Muscle of back (tissue), 11 donors: Measurements from ENCODE around the gene TMC8. TPM values are rescaled to one million over a fixed set of nuclear protein-coding genes. Genes with fewer than 3 reads are reported as not detected.
"Not testable (repeated sequence)": the region's sequence is repeated elsewhere in the genome, so short reads cannot be mapped to it uniquely, and the experiment has no call there.

ENCODE experiments used
- DNase-seq, 3 donors: peaks; one replicate each; pipeline versions ENCODE4 v3.0.0 to v3.0.0-alpha.2; 2013
- polyA plus RNA-seq, 10 donors: library from polyadenylated mRNA; unstranded; fragments of 120-200 nt; gene quantifications; one replicate each; pipeline ENCODE4 v1.2.1, GENCODE V29; 2013; ENCODE audit not compliant: insufficient read length in 10 of 10

The TMC8 gene
- polyA plus RNA-seq, 10 donors: 1.9 to 14.0 (median 3.0) TPM

DNA sequence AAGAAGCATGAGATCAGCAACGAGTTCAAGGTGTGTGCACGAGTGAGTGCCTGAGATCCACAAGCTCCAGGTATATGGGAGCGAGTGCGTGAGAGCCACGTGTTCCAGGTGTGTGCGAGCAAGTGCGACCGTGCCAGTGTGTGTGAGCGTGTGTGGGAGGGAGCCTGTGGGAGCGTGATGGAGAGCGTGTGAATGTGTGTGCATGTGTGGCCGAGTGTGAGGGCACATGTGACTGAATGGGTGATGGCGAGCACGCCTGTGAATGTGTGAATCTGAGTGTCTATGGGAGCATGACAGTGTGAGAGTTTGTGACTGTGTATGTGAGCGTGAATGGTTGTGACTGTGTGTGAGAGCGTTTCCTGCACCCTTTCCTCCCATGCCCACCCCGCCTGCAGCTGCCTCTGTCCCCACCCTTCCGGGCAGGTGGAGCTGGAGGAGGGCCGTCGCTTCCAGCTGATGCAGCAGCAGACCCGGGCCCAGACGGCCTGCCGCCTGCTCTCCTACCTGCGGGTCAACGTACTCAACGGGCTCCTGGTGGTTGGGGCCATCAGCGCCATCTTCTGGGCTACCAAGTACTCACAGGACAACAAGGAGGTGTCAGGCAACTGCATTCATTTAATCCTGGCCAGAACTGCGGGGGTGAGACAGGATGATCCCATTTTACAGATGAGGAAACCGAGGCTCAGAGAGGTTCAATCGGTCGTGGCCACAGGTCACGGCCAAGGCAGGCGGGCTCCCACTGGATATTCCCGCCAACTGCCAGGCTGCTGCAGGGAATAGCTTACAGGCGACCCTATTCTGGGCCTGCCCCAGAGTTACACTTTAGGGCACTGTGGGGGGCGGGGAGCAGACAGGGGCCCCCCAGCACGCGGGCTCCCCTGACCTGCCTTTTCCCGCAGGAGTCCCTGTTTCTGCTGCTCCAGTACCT, 3.7 kb downstream of the TMC8 start:
- DNase-seq: peak in 1 of 3 donors; percentile 48

DNA sequence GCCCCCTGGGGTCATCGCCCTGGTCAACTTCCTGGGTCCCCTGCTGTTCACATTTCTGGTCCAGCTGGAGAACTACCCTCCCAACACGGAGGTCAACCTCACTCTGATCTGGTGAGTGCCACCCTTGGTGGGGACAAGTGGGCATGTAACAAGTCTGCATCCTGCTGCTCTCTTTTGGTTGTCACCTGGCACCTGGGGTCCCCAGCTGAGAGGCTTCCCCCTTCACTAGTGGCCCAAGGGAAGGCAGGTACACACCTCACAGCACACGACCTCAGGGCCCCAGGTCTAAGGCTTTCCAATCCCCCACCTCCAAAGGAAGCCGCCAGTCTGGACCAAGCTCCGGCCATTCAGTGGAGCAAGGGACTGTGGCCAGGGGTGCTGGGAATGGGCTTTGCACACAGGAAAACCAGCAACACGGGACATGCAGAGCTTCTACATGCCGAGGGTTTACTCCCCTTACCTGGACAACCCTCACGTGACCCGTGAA, 4.4 kb downstream of the TMC8 start:
- DNase-seq: no peak

DNA sequence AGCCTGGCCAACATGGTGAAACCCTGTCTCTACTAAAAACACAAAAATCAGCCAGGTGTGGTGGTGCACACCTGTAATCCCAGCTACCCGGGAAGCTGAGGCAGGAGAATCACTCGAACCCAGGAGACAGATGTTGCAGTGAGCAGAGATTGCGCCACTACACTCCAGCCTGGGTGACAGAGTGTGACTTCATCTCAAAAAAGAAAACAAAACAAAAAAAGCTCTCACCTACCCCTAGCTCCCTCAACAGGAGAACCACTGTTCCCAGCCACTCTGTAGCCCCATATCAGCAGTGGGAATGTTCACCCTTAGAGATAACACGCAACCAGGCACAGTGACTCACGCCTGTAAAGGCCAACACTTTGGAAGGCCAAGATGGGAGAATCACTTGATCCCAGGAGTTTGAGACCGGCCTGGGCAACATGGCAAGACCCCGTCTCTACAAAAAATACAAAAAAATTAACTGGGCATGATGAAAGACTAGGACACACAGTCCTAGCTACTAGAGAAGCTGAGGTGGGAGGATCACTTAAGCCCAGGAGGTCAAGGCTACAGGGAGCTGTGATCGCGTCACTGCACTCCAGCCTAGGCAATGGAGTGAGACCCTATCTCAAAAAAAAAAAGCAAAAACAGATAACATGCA, 5.4 kb downstream of the TMC8 start:
- DNase-seq: no peak

DNA sequence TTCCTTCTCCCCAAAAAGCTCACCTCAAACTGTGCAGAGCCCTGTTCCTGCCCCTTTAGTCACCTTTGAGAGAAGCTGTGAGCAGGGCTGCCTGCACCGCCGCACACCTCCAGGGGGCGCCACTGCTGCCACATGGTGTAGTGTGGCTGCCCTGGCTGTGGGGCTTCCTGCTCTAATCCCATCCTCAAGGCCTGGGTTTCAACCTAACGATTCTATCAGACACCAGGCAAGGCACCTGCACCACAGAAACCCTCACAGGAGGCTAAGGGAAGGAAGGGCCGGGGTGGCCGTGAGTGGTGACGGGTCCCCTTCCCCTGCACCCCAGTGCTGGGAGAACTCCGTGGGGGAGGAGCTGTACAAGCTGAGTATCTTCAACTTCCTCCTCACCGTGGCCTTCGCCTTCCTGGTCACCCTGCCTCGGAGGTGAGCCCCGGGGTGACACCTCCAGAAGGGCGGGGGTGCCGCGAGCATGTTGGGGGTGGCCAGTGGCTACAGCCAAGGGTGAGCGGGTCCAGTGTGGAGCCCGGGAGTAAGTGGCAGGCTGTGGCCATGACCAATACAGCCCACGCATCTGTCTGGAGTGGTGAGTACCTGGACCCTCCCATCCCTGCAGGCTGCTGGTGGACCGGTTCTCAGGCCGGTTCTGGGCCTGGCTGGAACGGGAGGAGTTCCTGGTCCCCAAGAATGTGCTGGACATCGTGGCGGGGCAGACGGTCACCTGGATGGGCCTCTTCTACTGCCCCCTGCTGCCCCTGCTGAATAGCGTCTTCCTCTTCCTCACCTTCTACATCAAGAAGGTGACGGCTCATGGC, 7.0 kb downstream of the TMC8 start:
- no peak for DNase-seq

DNA sequence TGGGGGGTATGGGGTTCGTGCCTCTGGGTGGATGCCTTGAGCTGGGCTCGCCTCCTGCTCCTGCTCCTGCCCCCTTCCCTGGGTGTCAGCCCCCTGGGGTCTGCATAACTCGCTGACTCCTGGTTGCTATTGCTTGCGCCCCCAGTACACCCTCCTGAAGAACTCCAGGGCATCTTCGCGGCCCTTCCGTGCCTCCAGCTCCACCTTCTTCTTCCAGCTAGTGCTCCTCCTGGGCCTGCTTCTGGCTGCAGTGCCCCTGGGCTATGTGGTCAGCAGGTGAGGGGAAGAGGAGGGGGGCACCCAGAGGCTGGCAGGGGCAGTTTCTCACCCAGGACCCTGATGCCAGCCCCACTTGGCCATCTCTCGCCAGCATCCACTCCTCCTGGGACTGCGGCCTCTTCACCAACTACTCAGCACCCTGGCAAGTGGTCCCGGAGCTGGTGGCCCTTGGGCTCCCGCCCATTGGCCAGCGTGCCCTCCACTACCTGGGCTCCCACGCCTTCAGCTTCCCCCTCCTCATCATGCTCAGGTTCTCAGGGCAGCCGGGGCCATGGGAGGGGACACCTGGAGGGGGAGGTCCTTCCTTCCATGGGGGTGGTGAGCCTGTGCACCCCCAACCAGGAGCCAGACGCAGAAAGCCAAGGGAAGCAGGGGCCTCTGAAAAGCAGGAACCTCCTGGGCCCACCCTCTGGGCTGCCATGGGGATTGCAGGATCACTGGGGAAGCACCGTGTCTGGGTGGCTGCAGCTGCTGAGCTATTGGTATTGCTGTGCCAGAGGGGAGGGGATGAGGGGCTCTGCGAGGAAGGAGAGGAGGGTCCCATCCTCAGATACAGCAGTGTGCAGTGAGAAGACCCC, 7.9 kb downstream of the TMC8 start:
- DNase-seq: no peak

DNA sequence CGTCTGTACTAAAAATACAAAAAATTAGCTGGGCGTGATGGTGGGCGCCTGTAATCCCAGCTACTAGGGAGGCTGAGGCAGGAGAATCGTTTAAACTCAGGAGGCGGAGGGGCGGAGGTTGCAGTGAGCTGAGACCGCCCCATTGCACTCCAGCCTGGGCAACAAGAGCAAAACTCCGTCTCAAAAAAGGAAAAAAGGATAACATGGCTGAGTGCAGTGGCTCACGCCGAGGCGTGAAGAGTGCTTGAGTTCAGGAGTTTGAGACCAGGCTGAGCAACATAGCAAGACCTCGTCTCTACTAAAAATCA, 9.2 kb downstream of the TMC8 start:
- not testable (repeated sequence) for DNase-seq

DNA sequence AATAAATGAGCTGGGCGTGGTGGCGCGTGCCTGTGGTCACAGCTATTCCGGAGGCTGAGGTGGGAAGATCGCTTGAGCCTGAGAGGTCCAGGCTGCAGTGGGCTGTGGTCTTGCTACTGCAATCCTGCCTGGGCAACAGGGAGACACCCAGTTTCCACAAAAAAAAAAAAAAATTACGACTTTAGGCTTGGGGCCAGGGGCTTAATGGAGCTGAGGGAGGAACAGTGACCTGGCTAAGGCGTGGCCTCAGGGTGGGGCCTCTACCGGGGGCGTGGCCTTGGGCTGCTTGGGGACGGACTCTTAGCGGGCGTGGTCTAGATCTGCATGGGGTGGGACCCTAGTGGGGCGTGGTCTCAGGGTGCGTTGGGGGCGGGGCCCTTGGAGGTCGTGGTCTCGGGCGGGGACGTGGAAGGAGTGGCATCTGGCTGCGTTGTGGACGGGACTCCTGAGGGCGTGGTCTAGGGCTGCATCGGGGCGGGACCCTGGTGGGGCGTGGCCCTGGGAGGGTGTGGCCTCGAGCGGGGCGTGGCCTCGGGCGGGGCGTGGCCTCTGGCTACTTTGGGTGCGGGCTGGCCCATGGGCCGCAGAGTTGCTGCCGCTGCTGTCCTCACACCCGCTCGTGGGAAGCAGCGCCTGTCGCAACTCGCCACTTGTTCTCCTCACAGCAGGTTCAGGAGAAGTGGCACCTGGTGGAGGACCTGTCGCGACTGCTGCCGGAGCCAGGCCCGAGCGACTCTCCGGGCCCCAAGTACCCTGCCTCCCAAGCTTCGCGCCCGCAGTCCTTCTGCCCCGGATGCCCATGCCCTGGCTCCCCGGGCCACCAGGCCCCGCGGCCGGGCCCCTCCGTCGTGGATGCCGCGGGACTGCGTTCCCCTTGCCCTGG, 9.8 kb downstream of the TMC8 start:
- peak in 2 of 3 donors; percentile 54 to 75 for DNase-seq

DNA sequence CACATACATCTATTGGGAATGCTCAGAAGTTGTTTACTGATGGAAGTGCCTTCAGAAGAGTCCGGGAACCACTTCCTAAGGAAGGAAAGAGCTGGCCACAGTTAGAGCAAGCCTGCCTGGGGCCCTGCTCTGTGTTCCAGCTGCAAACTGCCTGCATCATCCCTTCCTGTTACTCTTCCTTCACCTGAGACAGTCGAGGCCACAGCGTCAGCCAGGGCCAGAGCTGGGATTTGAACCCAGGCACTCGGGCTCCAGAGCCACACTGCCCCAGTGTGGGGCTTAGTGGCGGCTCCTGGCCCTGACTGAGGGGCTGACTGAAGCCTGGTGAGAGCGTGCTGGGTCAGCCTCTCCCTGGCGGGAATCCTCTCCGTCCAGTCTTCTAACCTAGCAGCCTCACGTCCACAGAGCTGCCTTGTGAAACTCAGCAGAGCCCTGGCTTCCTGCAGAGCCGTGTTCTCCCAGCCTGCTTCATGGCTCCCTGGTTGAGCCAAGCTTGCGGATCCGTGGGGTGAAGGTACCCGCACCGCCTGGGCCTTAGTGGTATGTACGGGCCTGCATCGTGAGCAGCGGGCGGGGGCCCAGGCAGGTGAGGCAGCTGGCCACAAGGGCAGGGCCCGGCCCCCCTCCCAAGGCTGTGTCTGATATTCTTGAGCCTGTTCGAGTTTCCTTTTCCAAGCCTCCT, 11.0 kb downstream of the TMC8 start:
- no peak for DNase-seq

DNA sequence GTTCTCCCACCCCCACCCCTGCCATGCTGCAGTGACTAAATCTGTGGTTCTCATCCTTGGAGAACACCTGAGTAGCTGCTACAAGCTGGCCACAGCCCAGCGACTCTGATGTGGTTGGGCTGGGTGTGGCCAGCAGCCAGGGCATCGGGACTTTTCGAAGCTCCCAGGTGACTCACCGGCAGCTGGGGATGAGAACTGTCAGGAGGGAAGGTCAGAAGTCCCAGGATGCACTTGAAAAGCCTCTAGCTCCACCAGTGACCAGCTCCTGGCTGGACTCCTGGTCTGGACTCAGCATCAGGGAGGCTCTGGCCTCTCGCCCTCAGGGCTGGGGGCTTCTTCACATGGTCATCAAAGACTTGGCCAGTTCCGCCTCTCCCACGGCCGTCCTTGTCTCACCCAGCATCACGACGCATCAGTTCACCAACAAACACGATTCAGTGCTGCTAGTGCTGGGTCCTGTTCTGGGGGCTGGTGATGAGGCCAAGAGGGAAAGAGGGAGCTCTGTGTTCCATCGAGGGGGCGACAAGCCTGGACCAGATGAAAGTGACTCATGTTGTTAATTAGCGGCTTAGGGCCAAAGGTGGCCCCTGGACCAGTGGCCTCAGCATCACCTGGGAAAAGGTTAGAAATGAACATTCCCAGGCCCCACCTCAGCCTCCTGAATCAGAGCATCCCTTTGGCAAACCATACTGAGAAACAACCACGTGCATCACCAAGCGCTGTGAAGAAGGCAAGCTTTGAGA, 11.7 kb downstream of the TMC8 start:
- DNase-seq: no peak

DNA sequence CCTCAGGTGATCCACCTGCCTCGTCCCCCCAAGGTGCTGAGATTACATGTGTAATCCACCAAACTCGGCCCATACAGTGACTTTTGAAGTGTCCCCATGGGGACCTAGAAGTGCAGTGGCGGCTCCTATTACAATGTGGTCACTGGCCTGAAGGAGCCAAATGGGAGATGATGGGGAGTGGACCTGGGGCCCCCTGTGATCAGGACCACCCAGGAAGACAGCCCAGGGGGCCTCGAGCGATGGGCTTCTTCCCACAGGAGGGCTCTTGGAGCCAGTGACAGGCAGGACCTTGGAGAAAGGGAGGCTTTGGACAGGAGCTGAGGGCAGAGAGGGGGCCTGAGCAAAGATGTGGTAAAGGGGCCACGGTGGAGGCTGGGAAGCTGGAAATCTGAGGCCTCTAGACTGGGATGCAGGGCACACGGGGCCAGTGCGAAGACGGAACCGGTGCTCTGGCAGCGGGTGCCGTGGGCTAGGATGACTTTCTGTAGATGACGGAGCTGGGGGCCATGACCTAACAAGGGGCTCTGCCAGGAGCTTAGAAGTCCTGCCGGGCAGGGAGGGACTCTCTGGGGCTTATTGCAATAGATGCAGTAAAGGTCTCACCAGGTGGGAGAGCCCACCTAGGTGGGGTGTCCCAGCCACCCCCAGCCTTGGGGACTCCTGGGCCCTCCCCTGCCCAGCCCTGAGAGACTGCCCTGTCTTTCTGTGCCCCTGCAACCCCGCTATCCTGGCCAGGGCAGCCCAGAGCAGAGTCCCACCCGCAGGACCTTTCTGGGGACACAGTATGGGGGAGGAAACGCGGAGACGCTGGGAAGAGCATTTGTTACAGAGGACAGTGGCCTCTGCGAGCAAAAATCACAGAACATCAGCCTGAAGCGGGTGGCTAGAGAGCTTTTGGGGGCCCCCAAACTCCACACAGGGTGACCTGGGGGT, 12.9 kb downstream of the TMC8 start:
- DNase-seq: no peak

DNA sequence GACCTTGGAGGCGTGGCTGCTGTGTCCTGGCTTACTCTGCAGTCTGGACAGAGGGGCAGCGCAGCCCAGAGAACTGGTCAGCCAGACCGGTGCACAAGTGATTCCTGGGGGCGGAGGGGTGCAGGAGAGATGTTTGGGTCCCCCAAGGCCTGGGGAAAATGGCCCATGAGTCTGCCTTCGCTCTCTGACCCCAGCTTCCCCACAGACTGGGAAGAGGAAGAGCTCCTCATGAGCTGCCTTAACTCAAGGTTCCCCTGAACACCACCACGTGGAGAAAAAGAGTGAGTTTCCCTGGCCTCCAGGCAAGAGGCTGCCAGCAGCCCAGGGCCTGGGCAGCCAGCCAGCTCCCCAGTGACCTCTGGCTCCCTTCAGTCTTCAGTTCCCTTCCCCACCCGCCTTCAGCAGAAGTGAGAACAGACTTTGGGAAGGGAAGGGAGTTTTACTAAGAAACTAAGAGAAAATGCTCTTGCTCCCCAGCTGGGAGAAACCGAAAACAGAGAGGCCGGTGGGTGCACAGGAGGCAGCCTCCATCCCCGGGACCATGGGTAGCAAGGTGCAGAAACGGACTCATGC, 13.7 kb downstream of the TMC8 start:
- peak in 2 of 3 donors; percentile 88 to 94 for DNase-seq

DNA sequence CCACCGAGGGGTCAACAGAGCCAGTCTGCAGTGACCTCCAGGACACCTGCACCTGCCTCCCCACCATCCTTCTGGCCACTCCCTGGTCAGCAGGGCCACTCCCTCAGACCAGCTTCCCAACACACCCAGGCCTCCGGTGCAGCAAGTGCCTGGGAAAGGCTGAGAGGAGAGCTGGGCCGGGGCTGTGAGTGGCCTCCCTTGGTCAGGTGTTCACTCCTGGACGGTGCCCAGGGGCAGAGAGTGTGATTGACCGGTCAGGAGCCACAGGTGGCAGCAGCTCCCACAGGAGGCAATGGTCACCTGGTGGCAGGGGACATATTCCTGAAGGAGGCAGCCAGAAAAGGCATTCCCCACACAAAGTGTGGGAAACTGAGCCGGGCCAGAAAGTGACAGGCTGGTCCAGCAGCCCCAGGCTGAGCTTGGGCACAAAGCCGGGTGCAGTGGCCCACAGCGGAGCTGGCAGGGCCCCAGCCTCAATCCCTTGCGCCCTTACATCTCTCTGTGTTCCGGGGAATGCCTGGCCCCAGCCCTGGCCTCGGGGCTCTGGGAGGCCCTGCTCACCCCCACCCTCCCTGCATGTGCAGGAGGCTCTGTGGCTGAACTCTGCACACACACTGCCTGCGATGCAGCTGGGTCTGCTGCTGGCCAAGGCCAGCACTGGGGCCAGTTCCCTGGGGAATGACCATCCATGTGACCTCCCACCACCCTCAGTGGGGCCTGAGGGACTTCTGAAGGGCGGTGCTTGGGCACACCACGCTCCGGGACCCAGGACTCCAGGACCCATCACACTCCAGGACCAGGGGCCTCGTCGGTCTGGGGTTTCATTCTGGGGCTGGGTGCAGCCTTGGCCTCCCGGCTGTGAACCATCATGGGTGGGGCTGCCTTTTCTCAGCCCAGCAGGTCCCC, 14.4 kb downstream of the TMC8 start:
- peak in 2 of 3 donors; percentile 61 to 91 for DNase-seq

DNA sequence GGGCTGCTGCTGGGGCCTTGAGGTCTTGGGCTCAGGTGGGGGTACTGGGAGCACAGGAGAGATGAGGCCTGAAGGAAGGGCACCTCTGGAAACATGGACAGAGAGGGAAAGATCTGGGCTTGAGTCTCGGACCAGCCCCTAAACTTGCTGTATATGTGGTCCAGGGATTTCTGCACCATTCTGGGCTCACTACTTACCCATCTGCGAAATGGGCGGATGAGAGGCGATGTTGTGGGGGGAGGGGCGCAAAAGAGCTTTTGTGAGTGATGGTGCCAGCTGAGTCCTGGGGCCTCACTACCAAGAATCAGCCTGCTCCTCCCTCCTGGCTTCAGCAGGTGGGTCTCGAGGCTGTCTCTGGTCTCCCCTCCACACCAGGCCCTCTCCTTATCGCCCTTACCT, 15.9 kb downstream of the TMC8 start:
- no peak for DNase-seq

DNA sequence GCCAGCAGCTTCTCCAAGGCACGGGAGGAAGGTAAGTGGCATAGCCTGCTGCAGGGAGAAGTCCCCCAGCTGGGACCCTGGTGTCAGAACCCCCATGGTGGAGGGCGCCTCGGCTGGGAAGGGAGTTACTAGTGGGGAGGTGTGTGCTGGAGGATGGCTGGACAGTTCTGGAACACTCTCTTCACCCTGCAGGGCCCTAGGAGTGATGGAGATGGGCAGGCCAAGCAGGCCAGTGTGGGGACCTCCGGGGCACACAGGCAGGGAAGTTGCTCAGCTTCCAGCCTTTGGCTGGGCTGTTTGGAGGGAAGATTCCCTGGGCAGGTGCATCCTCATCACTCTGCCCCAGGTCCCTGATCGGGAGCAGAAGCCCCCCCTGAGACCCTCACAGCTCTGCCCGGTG, 16.3 kb downstream of the TMC8 start:
- no peak for DNase-seq

DNA sequence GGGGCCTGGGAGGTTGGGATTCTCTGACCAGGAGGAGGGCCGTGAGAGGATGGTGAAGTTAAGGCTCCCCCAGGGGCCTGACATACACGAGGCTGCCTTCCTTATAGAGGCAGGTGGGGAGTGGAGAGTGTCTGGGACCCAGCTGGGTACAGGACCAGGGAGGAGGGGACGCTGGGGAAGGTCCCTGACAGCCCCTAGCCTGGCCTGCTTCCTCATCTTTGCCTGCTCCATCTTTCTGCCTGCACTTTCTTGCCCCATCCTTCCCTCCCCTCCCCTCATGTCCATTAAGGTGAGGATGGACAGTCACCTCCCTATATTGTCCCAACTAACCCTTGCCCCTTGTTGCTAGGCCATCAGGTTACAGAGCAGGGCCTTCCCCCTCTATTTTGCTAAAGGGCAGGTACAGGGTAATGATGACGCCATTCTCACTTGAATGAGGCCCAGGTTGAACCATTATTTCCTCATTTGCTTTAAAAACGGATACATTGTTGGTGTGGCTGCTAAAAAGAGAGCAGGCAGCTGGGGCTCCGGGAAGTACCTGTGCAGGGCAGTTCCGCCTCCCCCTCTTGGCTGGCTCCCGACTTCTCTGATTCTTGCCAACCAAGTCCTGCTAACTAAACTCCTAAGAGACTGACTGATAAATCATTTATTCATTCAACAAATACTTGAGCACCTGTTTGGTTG, 16.9 kb downstream of the TMC8 start:
- no peak for DNase-seq
